Measurements from ENCODE around the gene CFL2.

DNA sequence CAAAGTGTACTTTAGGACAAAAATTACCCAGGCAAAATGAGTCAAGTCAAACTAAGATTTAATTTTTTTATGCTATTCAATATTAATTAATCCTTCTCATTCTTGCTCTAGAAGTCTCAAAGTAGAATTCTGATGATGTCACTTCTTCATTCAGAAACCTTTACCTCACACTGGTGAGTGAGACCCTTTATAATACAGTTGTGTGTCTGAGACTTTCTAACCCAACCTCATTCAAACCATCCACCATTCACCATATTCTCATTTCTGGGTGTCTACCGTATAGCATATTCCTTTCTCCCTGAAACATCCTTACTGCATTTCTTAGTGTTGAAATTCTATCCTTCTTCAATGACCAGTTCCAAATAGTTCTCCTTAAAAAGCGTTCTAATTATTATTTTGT, 40.8 kb upstream of the CFL2 start:
- no peak for TF ChIP-seq GATA3 (IDR thresholded peaks at IDR 0.05; ENCODE audit: low read depth, low read length)
- TF ChIP-seq GATA2 (IDR thresholded peaks at IDR 0.05; ENCODE audit: low read depth, low read length): no peak
